HepG2 (cell line): ENCODE results near the gene EHD4. TPM values are rescaled to one million over a fixed set of nuclear protein-coding genes. Genes with fewer than 3 reads are reported as not detected.

Experiments used
- ATAC-seq: fragments of 200-7000 bp; cut with Tn5 transposase; 3 replicates; pipeline ENCODE4 v1.9.1; 2020; ENCODE audit warnings: mild to moderate bottlenecking, moderate library complexity
- BruUV-seq: library from RNA; stranded (reverse); fragments of 400-500 nt; replicated peaks from 2 replicates; lab custom pipeline; 2021; lab: Mats Ljungman, UMichigan
- CTCF ChIA-PET: fragments of 300-600 bp; formaldehyde crosslinking; extraction: SDS; loops from one replicate; lab custom pipeline; 2021; ENCODE audit warnings: low total read pairs, inconsistent platforms, low intra/inter-chr PET ratio; lab: Yijun Ruan, JAX
- POLR2A ChIA-PET: fragments of 350-600 bp; sonication (Branson Sonifier 250); formaldehyde crosslinking; loops from one replicate; lab custom pipeline; 2020; ENCODE audit warnings: antibody characterized with exemption, inconsistent platforms; lab: Yijun Ruan, JAX
- DNase-seq: peaks from one replicate; pipeline ENCODE4 v3.0.0-alpha.2; 2015; ENCODE audit warnings: low spot score
- FAIRE-seq: peaks from 3 replicates; lab custom pipeline; 2011; peaks lifted over from hg19 to GRCh38; lab: Jason Lieb, UNC
- H2AFZ ChIP-seq: one replicate; pipeline ENCODE4 v1.6.1; 2011; ENCODE audit warnings: low read length, inconsistent platforms
- H3K27ac ChIP-seq: fragments of 300-600 bp; 3 replicates; pipeline ENCODE4 v1.8.0; 2011; ENCODE audit warnings: mixed run types, mild to moderate bottlenecking, mixed read lengths, low read length, inconsistent platforms; ENCODE audit not compliant: insufficient read depth; ENCODE audit errors: extremely low read length
- H3K27me3 ChIP-seq, 2 experiments: fragments of 200-600 bp in 1 of 2; 2 replicates in 1 of 2; 3 replicates in 1 of 2; pipeline versions ENCODE4 v1.6.0 to v1.8.0; 2011; ENCODE audit warnings: low read length in 2 of 2, mild to moderate bottlenecking in 2 of 2, moderate library complexity in 2 of 2, inconsistent platforms in 1 of 2; ENCODE audit not compliant: insufficient read depth in 2 of 2, control insufficient read depth in 1 of 2
- H3K36me3 ChIP-seq, 2 experiments: fragments of 200-600 bp in 1 of 2; replicated peaks in 1 of 2; 2 replicates in 1 of 2; 3 replicates in 1 of 2; pipeline versions ENCODE4 v1.5.1 to v1.8.0; 2011; ENCODE audit warnings: low read length in 2 of 2, inconsistent platforms in 1 of 2; ENCODE audit not compliant: insufficient read depth in 2 of 2, control insufficient read depth in 1 of 2
- H3K4me1 ChIP-seq: 2 replicates; pipeline ENCODE4 v1.5.1; 2012; ENCODE audit warnings: low read length, inconsistent platforms; ENCODE audit not compliant: insufficient read depth
- H3K4me2 ChIP-seq: 2 replicates; pipeline ENCODE4 v1.6.0; 2011; ENCODE audit warnings: low read depth, low read length, inconsistent platforms
- H3K4me3 ChIP-seq, 3 experiments: fragments of 200-600 bp in 1 of 3; sonication (generic), shearing (Covaris generic) in 1 of 3; replicated peaks in 1 of 3; 2 replicates each; pipeline ENCODE4 v1.5.1; 2011 to 2016; ENCODE audit warnings: low read length in 3 of 3, inconsistent platforms in 2 of 3, low read depth in 2 of 3, mild to moderate bottlenecking in 2 of 3, control low read depth in 1 of 3, mixed read lengths in 1 of 3; ENCODE audit not compliant: insufficient read depth in 1 of 3
- H3K79me2 ChIP-seq: one replicate; pipeline ENCODE4 v1.6.1; 2011; ENCODE audit warnings: low read length, inconsistent platforms; ENCODE audit not compliant: insufficient read depth
- H3K9ac ChIP-seq: 2 replicates; pipeline ENCODE4 v1.6.0; 2011; ENCODE audit warnings: mild to moderate bottlenecking, low read depth, low read length, inconsistent platforms; ENCODE audit not compliant: insufficient read depth
- H3K9me3 ChIP-seq: 2 replicates; pipeline ENCODE4 v1.5.1; 2012; ENCODE audit warnings: mild to moderate bottlenecking, low read length
- H4K20me1 ChIP-seq: 2 replicates; pipeline ENCODE4 v1.6.0; 2011; ENCODE audit warnings: inconsistent platforms, mild to moderate bottlenecking, low read length, moderate library complexity; ENCODE audit not compliant: insufficient read depth
- KLF9 ChIP-seq: IDR thresholded peaks from 2 replicates; pipeline ENCODE4 v1.6.1; 2016; ENCODE audit warnings: low read depth
- MAF1 ChIP-seq: sonication (generic); formaldehyde crosslinking; IDR thresholded peaks from 2 replicates; pipeline ENCODE4 v1.5.0; 2020; ENCODE audit warnings: missing genetic modification reagents, borderline replicate concordance
- RBAK ChIP-seq: sonication (generic); formaldehyde crosslinking; IDR thresholded peaks from 2 replicates; pipeline ENCODE4 v1.5.1; 2020; ENCODE audit warnings: mild to moderate bottlenecking, missing genetic modification reagents
- ZBTB37 ChIP-seq: sonication (generic); formaldehyde crosslinking; IDR thresholded peaks from 2 replicates; pipeline ENCODE4 v1.4.0; 2020; ENCODE audit warnings: mild to moderate bottlenecking, missing genetic modification reagents
- ZFP36L2 ChIP-seq: sonication (generic); formaldehyde crosslinking; IDR thresholded peaks from 2 replicates; pipeline ENCODE4 v1.4.0; 2020; ENCODE audit warnings: missing genetic modification reagents
- WGBS: methylation state at CpG from one replicate; pipeline ENCODE4 v1.1.6; 2017; ENCODE audit warnings: low lambda C conversion rate; 5-methylcytosine and 5-hydroxymethylcytosine counted together
- in situ Hi-C: cut with HindIII; loops from 2 replicates; pipeline ENCODE4 v1.10.0; 2017; ENCODE audit warnings: low pct_unique_long_range_greater_than_20kb; ENCODE audit not compliant: extremely low pct_ligation_motif_present
- intact Hi-C: fragments of 100-400 bp; cut with micrococcal nuclease; formaldehyde crosslinking; loops from one replicate; pipeline ENCODE4 v1.10.0; 2022; ENCODE audit not compliant: unreplicated experiment
- polyA plus RNA-seq, 8 experiments: library from polyadenylated mRNA; depleted of rRNA in 3 of 8; stranded (reverse) in 7 of 8; unstranded in 1 of 8; fragments of >200 nt; fragmentation: Illumina TruSeq in 4 of 8; extraction: Trizol in 4 of 8; gene quantifications; 2 replicates each; pipeline versions ENCODE4 v1.2.1 to v1.2.3, GENCODE V29; 2011 to 2016; ENCODE audit warnings: low read depth in 4 of 8, missing spikeins in 1 of 8, mixed read lengths in 1 of 8; ENCODE audit not compliant: insufficient read depth in 1 of 8
- total RNA-seq, 5 experiments: library from RNA; depleted of rRNA; stranded (reverse); fragments of >200 nt; fragmentation: Illumina TruSeq; extraction: Trizol; gene quantifications; 2 replicates each; pipeline ENCODE4 v1.2.3, GENCODE V29; 2016; ENCODE audit warnings: low read depth in 1 of 5
- TF ChIP-seq, protein P1 (sequence below), 2 experiments: sonication (generic) in 1 of 2; formaldehyde crosslinking in 1 of 2; IDR thresholded peaks; 2 replicates each; pipeline versions ENCODE4 v1.4.0 to v1.6.1; 2018 to 2020; ENCODE audit warnings: missing genetic modification reagents in 2 of 2, borderline replicate concordance in 1 of 2, low read depth in 1 of 2, mild to moderate bottlenecking in 1 of 2, missing biosample characterization in 1 of 2
- TF ChIP-seq, protein P2 (sequence below): sonication (generic); formaldehyde crosslinking; IDR thresholded peaks from one replicate; pipeline ENCODE4 v1.5.1; 2020; ENCODE audit warnings: mild to moderate bottlenecking, missing genetic modification reagents; ENCODE audit errors: not compliant biosample characterization
- TF ChIP-seq, protein P3 (sequence below): sonication (generic); formaldehyde crosslinking; IDR thresholded peaks from 2 replicates; pipeline ENCODE4 v1.4.0; 2020; ENCODE audit warnings: missing genetic modification reagents

EHD4 gene
- total and polyA plus RNA-seq, 2 of the 13 experiments (the other 11 are each of a cell fraction or from before 2014, with no cell fraction given), result 3.1 to 4.8 TPM

DNA sequence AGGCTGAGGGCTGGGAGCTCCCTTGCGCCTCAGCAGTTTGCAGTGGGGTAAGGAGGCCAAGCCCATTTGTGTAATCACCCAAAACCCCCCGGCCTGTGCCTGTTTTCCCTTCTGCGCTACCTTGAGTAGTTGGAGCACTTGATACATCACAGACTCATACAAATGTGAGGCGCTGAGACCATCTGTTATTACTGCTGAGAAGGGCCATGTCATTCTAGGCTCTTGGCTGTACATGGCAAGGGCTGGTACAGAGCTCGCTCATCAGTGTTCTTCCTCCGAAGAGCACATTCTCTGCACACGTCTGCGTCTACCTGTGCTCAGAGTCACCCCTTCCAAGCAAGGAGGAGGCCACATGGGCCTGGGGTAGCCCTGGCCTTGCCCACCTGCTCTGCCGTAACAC is 124.4 kb downstream of the EHD4 start:
- 95% methylated on average over 3 of the region's 9 CpGs for WGBS
- intact Hi-C loops, result no loop called here
- Histone ChIP-seq H3K4me3 (no peak overlapping the region), H3K27me3 (peaks cover 0 to 4% of the 10 kb centered on the region in 2 experiments; a peak in 3 of 5 replicates), H3K4me1 (no peaks in the 10 kb centered on the region), H4K20me1 (no peaks in the 10 kb centered on the region; the same call in 1 of the 2 replicates), H3K27ac (no peak overlapping the region), H3K4me2 (no peak overlapping the region), H2AFZ (no peak overlapping the region), H3K9ac (no peak overlapping the region), H3K9me3 (no peaks in the 10 kb centered on the region), H3K79me2 (no peaks in the 10 kb centered on the region), H3K36me3 (peaks cover 3 to 5% of the 10 kb centered on the region in 2 experiments; a peak in 1 of 5 replicates)
- FAIRE-seq (no peak), ATAC-seq (no peak), DNase-seq (no peak)
- BruUV-seq, result no TSS peak
- in situ Hi-C loops, result no loop called here
- ChIA-PET CTCF (no interaction called here), POLR2A (no interaction called here)
- TF ChIP-seq, protein P1, sequence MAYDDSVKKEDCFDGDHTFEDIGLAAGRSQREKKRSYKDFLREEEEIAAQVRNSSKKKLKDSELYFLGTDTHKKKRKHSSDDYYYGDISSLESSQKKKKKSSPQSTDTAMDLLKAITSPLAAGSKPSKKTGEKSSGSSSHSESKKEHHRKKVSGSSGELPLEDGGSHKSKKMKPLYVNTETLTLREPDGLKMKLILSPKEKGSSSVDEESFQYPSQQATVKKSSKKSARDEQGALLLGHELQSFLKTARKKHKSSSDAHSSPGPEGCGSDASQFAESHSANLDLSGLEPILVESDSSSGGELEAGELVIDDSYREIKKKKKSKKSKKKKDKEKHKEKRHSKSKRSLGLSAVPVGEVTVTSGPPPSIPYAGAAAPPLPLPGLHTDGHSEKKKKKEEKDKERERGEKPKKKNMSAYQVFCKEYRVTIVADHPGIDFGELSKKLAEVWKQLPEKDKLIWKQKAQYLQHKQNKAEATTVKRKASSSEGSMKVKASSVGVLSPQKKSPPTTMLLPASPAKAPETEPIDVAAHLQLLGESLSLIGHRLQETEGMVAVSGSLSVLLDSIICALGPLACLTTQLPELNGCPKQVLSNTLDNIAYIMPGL (CRISPR knock-in tag; IDR thresholded peaks at IDR 0.05; ENCODE audit: borderline replicate concordance in 1 of 2, low read depth in 1 of 2), result no peak
- TF ChIP-seq, protein P2, sequence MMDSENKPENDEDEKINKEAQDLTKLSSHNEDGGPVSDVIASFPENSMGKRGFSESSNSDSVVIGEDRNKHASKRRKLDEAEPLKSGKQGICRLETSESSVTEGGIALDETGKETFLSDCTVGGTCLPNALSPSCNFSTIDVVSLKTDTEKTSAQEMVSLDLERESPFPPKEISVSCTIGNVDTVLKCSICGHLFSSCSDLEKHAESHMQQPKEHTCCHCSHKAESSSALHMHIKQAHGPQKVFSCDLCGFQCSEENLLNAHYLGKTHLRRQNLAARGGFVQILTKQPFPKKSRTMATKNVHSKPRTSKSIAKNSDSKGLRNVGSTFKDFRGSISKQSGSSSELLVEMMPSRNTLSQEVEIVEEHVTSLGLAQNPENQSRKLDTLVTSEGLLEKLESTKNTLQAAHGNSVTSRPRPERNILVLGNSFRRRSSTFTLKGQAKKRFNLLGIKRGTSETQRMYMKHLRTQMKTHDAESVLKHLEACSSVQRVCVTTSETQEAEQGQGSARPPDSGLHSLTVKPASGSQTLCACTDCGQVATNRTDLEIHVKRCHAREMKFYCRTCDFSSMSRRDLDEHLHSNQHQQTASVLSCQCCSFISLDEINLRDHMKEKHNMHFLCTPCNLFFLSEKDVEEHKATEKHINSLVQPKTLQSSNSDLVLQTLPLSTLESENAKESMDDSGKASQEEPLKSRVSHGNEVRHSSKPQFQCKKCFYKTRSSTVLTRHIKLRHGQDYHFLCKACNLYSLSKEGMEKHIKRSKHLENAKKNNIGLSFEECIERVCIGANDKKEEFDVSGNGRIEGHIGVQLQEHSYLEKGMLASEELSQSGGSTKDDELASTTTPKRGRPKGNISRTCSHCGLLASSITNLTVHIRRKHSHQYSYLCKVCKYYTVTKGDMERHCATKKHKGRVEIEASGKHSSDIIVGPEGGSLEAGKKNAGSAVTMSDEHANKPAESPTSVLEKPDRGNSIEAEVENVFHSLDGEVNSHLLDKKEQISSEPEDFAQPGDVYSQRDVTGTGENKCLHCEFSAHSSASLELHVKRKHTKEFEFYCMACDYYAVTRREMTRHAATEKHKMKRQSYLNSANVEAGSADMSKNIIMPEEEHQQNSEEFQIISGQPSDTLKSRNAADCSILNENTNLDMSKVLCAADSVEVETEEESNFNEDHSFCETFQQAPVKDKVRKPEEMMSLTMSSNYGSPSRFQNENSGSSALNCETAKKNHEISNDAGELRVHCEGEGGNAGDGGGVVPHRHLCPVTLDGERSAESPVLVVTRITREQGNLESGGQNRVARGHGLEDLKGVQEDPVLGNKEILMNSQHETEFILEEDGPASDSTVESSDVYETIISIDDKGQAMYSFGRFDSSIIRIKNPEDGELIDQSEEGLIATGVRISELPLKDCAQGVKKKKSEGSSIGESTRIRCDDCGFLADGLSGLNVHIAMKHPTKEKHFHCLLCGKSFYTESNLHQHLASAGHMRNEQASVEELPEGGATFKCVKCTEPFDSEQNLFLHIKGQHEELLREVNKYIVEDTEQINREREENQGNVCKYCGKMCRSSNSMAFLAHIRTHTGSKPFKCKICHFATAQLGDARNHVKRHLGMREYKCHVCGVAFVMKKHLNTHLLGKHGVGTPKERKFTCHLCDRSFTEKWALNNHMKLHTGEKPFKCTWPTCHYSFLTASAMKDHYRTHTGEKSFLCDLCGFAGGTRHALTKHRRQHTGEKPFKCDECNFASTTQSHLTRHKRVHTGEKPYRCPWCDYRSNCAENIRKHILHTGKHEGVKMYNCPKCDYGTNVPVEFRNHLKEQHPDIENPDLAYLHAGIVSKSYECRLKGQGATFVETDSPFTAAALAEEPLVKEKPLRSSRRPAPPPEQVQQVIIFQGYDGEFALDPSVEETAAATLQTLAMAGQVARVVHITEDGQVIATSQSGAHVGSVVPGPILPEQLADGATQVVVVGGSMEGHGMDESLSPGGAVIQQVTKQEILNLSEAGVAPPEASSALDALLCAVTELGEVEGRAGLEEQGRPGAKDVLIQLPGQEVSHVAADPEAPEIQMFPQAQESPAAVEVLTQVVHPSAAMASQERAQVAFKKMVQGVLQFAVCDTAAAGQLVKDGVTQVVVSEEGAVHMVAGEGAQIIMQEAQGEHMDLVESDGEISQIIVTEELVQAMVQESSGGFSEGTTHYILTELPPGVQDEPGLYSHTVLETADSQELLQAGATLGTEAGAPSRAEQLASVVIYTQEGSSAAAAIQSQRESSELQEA (CRISPR knock-in tag), result no peak
- TF ChIP-seq, protein P3, sequence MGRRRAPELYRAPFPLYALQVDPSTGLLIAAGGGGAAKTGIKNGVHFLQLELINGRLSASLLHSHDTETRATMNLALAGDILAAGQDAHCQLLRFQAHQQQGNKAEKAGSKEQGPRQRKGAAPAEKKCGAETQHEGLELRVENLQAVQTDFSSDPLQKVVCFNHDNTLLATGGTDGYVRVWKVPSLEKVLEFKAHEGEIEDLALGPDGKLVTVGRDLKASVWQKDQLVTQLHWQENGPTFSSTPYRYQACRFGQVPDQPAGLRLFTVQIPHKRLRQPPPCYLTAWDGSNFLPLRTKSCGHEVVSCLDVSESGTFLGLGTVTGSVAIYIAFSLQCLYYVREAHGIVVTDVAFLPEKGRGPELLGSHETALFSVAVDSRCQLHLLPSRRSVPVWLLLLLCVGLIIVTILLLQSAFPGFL (CRISPR knock-in tag), result no peak
- TF ChIP-seq KLF9 (CRISPR knock-in tag), result no peak
- TF ChIP-seq ZFP36L2, result no peak
- TF ChIP-seq ZBTB37 (CRISPR knock-in tag), result no peak
- TF ChIP-seq RBAK (CRISPR knock-in tag), result no peak
- TF ChIP-seq MAF1 (CRISPR knock-in tag), result no peak
